ENCODE results near the gene PROX2.

The PROX2 gene

GRCh38 chr14:74868739-74869138 lies 7.2 kb downstream of the PROX2 start:
- Histone ChIP-seq H3K27me3 (ENCODE audit: insufficient read depth, poor library complexity, severe bottlenecking) (no peaks in the 10 kb centered on the region), H3K4me3 (replicated peaks; ENCODE audit: insufficient read depth, low read length) (no peak overlapping the region), H3K27ac (replicated peaks) (no peak overlapping the region)
- no peak for TF ChIP-seq POLR2AphosphoS5 (IDR thresholded peaks at IDR 0.05; ENCODE audit: low read depth)
- DNase-seq (ENCODE audit: low read depth in 1 of 2, low spot score in 1 of 2), result no peak

GRCh38 chr14:74867673-74868072 lies 8.3 kb downstream of the PROX2 start:
- TF ChIP-seq GABPA (IDR thresholded peaks at IDR 0.05; ENCODE audit: low read depth), result no peak
- no peak for TF ChIP-seq CTCF (IDR thresholded peaks at IDR 0.05; ENCODE audit: insufficient read depth, low read length)
- no peak for TF ChIP-seq SPI1 (IDR thresholded peaks at IDR 0.05; ENCODE audit: borderline replicate concordance, low read depth)
- TF ChIP-seq REST (IDR thresholded peaks at IDR 0.05; ENCODE audit: insufficient replicate concordance, low read depth), result no peak
- TF ChIP-seq POLR2AphosphoS5 (IDR thresholded peaks at IDR 0.05; ENCODE audit: low read depth), result no peak
- DNase-seq (ENCODE audit: low read depth in 1 of 2, low spot score in 1 of 2), result peak in 1 of 2 experiments; percentile 12
- Histone ChIP-seq H3K27ac (replicated peaks) (no peak overlapping the region), H3K4me3 (replicated peaks; ENCODE audit: insufficient read depth, low read length) (no peak overlapping the region), H3K27me3 (ENCODE audit: insufficient read depth, poor library complexity, severe bottlenecking) (no peaks in the 10 kb centered on the region)

GRCh38 chr14:74866708-74867389 lies 9.1 kb downstream of the PROX2 start:
- H3K27ac ChIP-seq (replicated peaks), result no peak overlapping the region
- H3K4me3 ChIP-seq (replicated peaks; ENCODE audit: insufficient read depth, low read length), result no peak overlapping the region
- no peak for TF ChIP-seq CTCF (IDR thresholded peaks at IDR 0.05; ENCODE audit: insufficient read depth, low read length)
- TF ChIP-seq REST (IDR thresholded peaks at IDR 0.05; ENCODE audit: insufficient replicate concordance, low read depth), result no peak
- TF ChIP-seq POLR2AphosphoS5 (IDR thresholded peaks at IDR 0.05; ENCODE audit: low read depth), result no peak
- TF ChIP-seq GABPA (IDR thresholded peaks at IDR 0.05; ENCODE audit: low read depth), result no peak
- no peak for TF ChIP-seq SPI1 (IDR thresholded peaks at IDR 0.05; ENCODE audit: borderline replicate concordance, low read depth)
- DNase-seq (ENCODE audit: low read depth in 1 of 2, low spot score in 1 of 2), result no peak
- no peaks in the 10 kb centered on the region for H3K27me3 ChIP-seq (ENCODE audit: insufficient read depth, poor library complexity, severe bottlenecking)

GRCh38 chr14:74865156-74865555 lies 10.8 kb downstream of the PROX2 start:
- Histone ChIP-seq H3K4me3 (replicated peaks; ENCODE audit: insufficient read depth, low read length) (no peak overlapping the region), H3K27ac (replicated peaks) (no peak overlapping the region), H3K27me3 (ENCODE audit: insufficient read depth, poor library complexity, severe bottlenecking) (no peaks in the 10 kb centered on the region)
- no peak for DNase-seq (ENCODE audit: low read depth in 1 of 2, low spot score in 1 of 2)
- no peak for TF ChIP-seq REST (IDR thresholded peaks at IDR 0.05; ENCODE audit: insufficient replicate concordance, low read depth)
- TF ChIP-seq POLR2AphosphoS5 (IDR thresholded peaks at IDR 0.05; ENCODE audit: low read depth), result no peak
- no peak for TF ChIP-seq SPI1 (IDR thresholded peaks at IDR 0.05; ENCODE audit: borderline replicate concordance, low read depth)

All from HL-60 (cell line).